ENCODE measurements around the gene CUBN. TPM values are rescaled to one million over a fixed set of nuclear protein-coding genes. Genes with fewer than 3 reads are reported as not detected.

The CUBN gene
- total and polyA plus RNA-seq, 10 of the 15 experiments (the other 5 are each of a cell fraction or from before 2014, with no cell fraction given), result under 0.01 to 0.14 (median 0.02) TPM; not detected in 6

DNA sequence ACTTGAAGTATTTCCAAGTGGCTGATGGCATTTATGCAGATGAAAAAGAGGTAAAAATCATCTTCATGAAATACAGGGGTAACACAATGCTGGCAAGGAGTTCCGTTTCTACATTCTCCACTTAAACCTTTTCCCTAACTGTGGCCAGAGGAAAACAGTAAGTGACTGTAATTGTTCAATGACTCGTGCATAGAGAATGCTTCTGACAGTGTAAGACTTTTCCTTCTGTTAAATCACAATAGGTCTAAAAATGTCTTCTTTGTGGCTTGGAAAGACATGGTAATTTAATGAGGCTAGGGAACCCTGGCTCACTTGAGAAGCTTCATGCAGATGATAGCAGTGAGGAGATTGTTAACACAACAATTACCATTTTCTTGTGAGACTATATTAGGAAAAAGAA, 262.1 kb downstream of the CUBN start:
- H3K36me3 ChIP-seq (ENCODE audit: control insufficient read depth in 2 of 2, insufficient read depth in 2 of 2, low read length in 1 of 2), result no peaks in the 10 kb centered on the region
- POLR2A ChIA-PET, result no interaction called here
- SMC1A ChIA-PET (ENCODE audit: uncharacterized antibody, unreplicated experiment), result interaction anchor here (0.6 kb wide), 1 partner anchor 170 kb away, joined by 3 read pairs; no protein-coding TSS in a partner anchor
- in situ Hi-C loops (cut with MboI), result no loop called here
- no peaks in the 10 kb centered on the region for H4K20me1 ChIP-seq (ENCODE audit: control insufficient read depth, insufficient read depth)
- no peak overlapping the region for H3K27ac ChIP-seq (ENCODE audit: control insufficient read depth, insufficient read depth)
- no peak overlapping the region for H3K4me2 ChIP-seq (ENCODE audit: control insufficient read depth, insufficient read depth)
- RAD21 ChIA-PET (ENCODE audit: unreplicated experiment), result no interaction called here
- CTCF ChIA-PET, result no interaction called here
- no peak overlapping the region for H2AFZ ChIP-seq (ENCODE audit: control insufficient read depth, low read depth, low read length)
- intact Hi-C loops (cut with micrococcal nuclease; ENCODE audit: unreplicated experiment), result no loop called here
- 0% methylated on average over 2 of the region's 2 CpGs for WGBS (ENCODE audit: insufficient coverage, insufficient replicate concordance, low lambda C conversion rate, missing lambda C conversion rate)
- BruUV-seq (replicated peaks), result no TSS peak
- H3K9me3 ChIP-seq (replicated peaks; ENCODE audit: control insufficient read depth, insufficient read depth, low read length), result no peaks in the 10 kb centered on the region
- DNase-seq (ENCODE audit: low read depth, low spot score) (no peak), FAIRE-seq (peak; percentile 7), ATAC-seq (no peak)
- H3K9ac ChIP-seq (ENCODE audit: control insufficient read depth, insufficient read depth, low read length), result no peak overlapping the region
- no peaks in the 10 kb centered on the region for H3K4me1 ChIP-seq (ENCODE audit: control insufficient read depth, insufficient read depth, low read length)
- H3K79me2 ChIP-seq (ENCODE audit: control insufficient read depth, insufficient read depth, low read length), result no peaks in the 10 kb centered on the region
- H3K4me3 ChIP-seq, result no peak overlapping the region
- 0 out of 4 replicates have a peak, but pooled peaks cover 0 to 2% of the 10 kb centered on the region in 2 experiments for H3K27me3 ChIP-seq (replicated peaks in 1 of 2; ENCODE audit: control insufficient read depth in 2 of 2, insufficient read depth in 2 of 2, low read length in 1 of 2)
- TF ChIP-seq RFX5 (IDR thresholded peaks at IDR 0.05; ENCODE audit: low read depth, low read length) (no peak), ZZZ3 (IDR thresholded peaks at IDR 0.05; ENCODE audit: control insufficient read depth, insufficient read length, low read depth) (no peak), CHD4 (IDR thresholded peaks at IDR 0.05) (no peak), EZH2 (IDR thresholded peaks at IDR 0.05; ENCODE audit: borderline replicate concordance, control insufficient read depth, low read depth, low read length) (no peak), FOXK2 (IDR thresholded peaks at IDR 0.05) (no peak), BACH1 (IDR thresholded peaks at IDR 0.05; ENCODE audit: borderline replicate concordance) (no peak), KLF5 (IDR thresholded peaks at IDR 0.05; ENCODE audit: partially characterized antibody) (no peak), SUPT20H (IDR thresholded peaks at IDR 0.05; ENCODE audit: borderline replicate concordance, control insufficient read depth, low read depth, low read length) (no peak)
- TF ChIP-seq, protein P1, sequence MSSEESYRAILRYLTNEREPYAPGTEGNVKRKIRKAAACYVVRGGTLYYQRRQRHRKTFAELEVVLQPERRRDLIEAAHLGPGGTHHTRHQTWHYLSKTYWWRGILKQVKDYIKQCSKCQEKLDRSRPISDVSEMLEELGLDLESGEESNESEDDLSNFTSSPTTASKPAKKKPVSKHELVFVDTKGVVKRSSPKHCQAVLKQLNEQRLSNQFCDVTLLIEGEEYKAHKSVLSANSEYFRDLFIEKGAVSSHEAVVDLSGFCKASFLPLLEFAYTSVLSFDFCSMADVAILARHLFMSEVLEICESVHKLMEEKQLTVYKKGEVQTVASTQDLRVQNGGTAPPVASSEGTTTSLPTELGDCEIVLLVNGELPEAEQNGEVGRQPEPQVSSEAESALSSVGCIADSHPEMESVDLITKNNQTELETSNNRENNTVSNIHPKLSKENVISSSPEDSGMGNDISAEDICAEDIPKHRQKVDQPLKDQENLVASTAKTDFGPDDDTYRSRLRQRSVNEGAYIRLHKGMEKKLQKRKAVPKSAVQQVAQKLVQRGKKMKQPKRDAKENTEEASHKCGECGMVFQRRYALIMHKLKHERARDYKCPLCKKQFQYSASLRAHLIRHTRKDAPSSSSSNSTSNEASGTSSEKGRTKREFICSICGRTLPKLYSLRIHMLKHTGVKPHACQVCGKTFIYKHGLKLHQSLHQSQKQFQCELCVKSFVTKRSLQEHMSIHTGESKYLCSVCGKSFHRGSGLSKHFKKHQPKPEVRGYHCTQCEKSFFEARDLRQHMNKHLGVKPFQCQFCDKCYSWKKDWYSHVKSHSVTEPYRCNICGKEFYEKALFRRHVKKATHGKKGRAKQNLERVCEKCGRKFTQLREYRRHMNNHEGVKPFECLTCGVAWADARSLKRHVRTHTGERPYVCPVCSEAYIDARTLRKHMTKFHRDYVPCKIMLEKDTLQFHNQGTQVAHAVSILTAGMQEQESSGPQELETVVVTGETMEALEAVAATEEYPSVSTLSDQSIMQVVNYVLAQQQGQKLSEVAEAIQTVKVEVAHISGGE (CRISPR knock-in tag; IDR thresholded peaks at IDR 0.05), result no peak
- TF ChIP-seq, protein P2, sequence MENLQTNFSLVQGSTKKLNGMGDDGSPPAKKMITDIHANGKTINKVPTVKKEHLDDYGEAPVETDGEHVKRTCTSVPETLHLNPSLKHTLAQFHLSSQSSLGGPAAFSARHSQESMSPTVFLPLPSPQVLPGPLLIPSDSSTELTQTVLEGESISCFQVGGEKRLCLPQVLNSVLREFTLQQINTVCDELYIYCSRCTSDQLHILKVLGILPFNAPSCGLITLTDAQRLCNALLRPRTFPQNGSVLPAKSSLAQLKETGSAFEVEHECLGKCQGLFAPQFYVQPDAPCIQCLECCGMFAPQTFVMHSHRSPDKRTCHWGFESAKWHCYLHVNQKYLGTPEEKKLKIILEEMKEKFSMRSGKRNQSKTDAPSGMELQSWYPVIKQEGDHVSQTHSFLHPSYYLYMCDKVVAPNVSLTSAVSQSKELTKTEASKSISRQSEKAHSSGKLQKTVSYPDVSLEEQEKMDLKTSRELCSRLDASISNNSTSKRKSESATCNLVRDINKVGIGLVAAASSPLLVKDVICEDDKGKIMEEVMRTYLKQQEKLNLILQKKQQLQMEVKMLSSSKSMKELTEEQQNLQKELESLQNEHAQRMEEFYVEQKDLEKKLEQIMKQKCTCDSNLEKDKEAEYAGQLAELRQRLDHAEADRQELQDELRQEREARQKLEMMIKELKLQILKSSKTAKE (IDR thresholded peaks at IDR 0.05; ENCODE audit: low read depth, poor library complexity, severe bottlenecking), result no peak
- TF ChIP-seq, protein P3, sequence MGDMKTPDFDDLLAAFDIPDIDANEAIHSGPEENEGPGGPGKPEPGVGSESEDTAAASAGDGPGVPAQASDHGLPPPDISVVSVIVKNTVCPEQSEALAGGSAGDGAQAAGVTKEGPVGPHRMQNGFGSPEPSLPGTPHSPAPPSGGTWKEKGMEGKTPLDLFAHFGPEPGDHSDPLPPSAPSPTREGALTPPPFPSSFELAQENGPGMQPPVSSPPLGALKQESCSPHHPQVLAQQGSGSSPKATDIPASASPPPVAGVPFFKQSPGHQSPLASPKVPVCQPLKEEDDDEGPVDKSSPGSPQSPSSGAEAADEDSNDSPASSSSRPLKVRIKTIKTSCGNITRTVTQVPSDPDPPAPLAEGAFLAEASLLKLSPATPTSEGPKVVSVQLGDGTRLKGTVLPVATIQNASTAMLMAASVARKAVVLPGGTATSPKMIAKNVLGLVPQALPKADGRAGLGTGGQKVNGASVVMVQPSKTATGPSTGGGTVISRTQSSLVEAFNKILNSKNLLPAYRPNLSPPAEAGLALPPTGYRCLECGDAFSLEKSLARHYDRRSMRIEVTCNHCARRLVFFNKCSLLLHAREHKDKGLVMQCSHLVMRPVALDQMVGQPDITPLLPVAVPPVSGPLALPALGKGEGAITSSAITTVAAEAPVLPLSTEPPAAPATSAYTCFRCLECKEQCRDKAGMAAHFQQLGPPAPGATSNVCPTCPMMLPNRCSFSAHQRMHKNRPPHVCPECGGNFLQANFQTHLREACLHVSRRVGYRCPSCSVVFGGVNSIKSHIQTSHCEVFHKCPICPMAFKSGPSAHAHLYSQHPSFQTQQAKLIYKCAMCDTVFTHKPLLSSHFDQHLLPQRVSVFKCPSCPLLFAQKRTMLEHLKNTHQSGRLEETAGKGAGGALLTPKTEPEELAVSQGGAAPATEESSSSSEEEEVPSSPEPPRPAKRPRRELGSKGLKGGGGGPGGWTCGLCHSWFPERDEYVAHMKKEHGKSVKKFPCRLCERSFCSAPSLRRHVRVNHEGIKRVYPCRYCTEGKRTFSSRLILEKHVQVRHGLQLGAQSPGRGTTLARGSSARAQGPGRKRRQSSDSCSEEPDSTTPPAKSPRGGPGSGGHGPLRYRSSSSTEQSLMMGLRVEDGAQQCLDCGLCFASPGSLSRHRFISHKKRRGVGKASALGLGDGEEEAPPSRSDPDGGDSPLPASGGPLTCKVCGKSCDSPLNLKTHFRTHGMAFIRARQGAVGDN (IDR thresholded peaks at IDR 0.05), result no peak
- TF ChIP-seq, protein P4, sequence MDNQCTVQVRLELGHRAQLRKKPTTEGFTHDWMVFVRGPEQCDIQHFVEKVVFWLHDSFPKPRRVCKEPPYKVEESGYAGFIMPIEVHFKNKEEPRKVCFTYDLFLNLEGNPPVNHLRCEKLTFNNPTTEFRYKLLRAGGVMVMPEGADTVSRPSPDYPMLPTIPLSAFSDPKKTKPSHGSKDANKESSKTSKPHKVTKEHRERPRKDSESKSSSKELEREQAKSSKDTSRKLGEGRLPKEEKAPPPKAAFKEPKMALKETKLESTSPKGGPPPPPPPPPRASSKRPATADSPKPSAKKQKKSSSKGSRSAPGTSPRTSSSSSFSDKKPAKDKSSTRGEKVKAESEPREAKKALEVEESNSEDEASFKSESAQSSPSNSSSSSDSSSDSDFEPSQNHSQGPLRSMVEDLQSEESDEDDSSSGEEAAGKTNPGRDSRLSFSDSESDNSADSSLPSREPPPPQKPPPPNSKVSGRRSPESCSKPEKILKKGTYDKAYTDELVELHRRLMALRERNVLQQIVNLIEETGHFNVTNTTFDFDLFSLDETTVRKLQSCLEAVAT (IDR thresholded peaks at IDR 0.05), result no peak

Measured in GM12878 (cell line).